SK-N-SH (cell line): ENCODE data around the gene RBMS3. TPM values are rescaled to one million over a fixed set of nuclear protein-coding genes. Genes with fewer than 3 reads are reported as not detected.

Source experiments
- CTCF ChIA-PET: fragments of 300-600, 350-600 bp; formaldehyde crosslinking; extraction: SDS; loops from one replicate; lab custom pipeline; 2021; lab: Yijun Ruan, JAX
- POLR2A ChIA-PET: fragments of 350-600 bp; sonication (Branson Sonifier 250); formaldehyde crosslinking; extraction: SDS; loops from one replicate; lab custom pipeline; 2020; ENCODE audit warnings: antibody characterized with exemption, inconsistent platforms; lab: Yijun Ruan, JAX
- DNase-seq: peaks from one replicate; pipeline ENCODE4 v3.0.0; 2012
- H2AFZ ChIP-seq: fragments of 200-600 bp; sonication (generic); 2 replicates; pipeline ENCODE4 v1.8.1; 2016; ENCODE audit warnings: antibody characterized with exemption, mild to moderate bottlenecking, low read depth
- H3F3A ChIP-seq: fragments of 200-600 bp; sonication (generic); replicated peaks from 2 replicates; pipeline ENCODE3; 2016; ENCODE audit warnings: antibody characterized with exemption, mild to moderate bottlenecking; ENCODE audit not compliant: insufficient read depth
- H3K27ac ChIP-seq, 2 experiments: fragments of 200-500 bp in 1 of 2; fragments of 200-600 bp in 1 of 2; sonication (Bioruptor generic) in 1 of 2; sonication (generic), shearing (Covaris generic) in 1 of 2; 2 replicates each; pipeline versions ENCODE4 v1.5.1 to v1.6.1; 2014 to 2016; ENCODE audit warnings: low read depth in 2 of 2, inconsistent platforms in 1 of 2, low read length in 1 of 2, mild to moderate bottlenecking in 1 of 2, mixed read lengths in 1 of 2
- H3K27me3 ChIP-seq: fragments of 200-600 bp; sonication (generic), shearing (Covaris generic); 2 replicates; pipeline ENCODE4 v1.6.1; 2016; ENCODE audit warnings: mixed run types; ENCODE audit not compliant: insufficient read depth
- H3K36me3 ChIP-seq, 2 experiments: fragments of 200-500 bp in 1 of 2; fragments of 200-600 bp in 1 of 2; sonication (Bioruptor generic) in 1 of 2; sonication (generic) in 1 of 2; replicated peaks in 1 of 2; 2 replicates each; pipeline versions ENCODE3 to v1.5.1; 2014 to 2016; ENCODE audit warnings: low read length in 1 of 2, mild to moderate bottlenecking in 1 of 2; ENCODE audit not compliant: insufficient read depth in 2 of 2, control insufficient read depth in 1 of 2
- H3K4me1 ChIP-seq, 2 experiments: fragments of 200-500 bp in 1 of 2; fragments of 200-600 bp in 1 of 2; sonication (Bioruptor generic) in 1 of 2; sonication (generic), shearing (Covaris generic) in 1 of 2; 2 replicates each; pipeline versions ENCODE4 v1.5.1 to v1.6.1; 2014 to 2016; ENCODE audit warnings: low read depth in 1 of 2, low read length in 1 of 2, mixed run types in 1 of 2; ENCODE audit not compliant: insufficient read depth in 2 of 2, control insufficient read depth in 1 of 2
- H3K4me2 ChIP-seq: fragments of 200-600 bp; sonication (generic), shearing (Covaris generic); 2 replicates; pipeline ENCODE4 v1.6.1; 2017; ENCODE audit warnings: mixed run types
- H3K4me3 ChIP-seq, 2 experiments: fragments of 200-500 bp in 1 of 2; fragments of 200-600 bp in 1 of 2; sonication (Bioruptor generic) in 1 of 2; sonication (generic), shearing (Covaris generic) in 1 of 2; 2 replicates each; pipeline versions ENCODE4 v1.5.1 to v1.8.1; 2014 to 2016; ENCODE audit warnings: low read depth in 2 of 2, inconsistent platforms in 1 of 2, low read length in 1 of 2, mild to moderate bottlenecking in 1 of 2, mixed read lengths in 1 of 2, moderate library complexity in 1 of 2
- H3K79me2 ChIP-seq: fragments of 200-600 bp; sonication (generic); 2 replicates; pipeline ENCODE4 v1.8.1; 2017; ENCODE audit warnings: mild to moderate bottlenecking; ENCODE audit not compliant: insufficient read depth
- H3K9ac ChIP-seq: fragments of 200-600 bp; sonication (generic); 2 replicates; pipeline ENCODE4 v1.6.1; 2017; ENCODE audit warnings: mixed run types
- H3K9me2 ChIP-seq: fragments of 200-600 bp; sonication (generic); 2 replicates; pipeline ENCODE4 v1.6.1; 2017; ENCODE audit warnings: mixed run types
- H3K9me3 ChIP-seq: fragments of 200-600 bp; sonication (generic); 2 replicates; pipeline ENCODE4 v1.6.1; 2017; ENCODE audit warnings: mixed run types, mild to moderate bottlenecking, moderate library complexity
- H4K20me1 ChIP-seq: fragments of 200-600 bp; sonication (generic); 2 replicates; pipeline ENCODE4 v1.6.1; 2017; ENCODE audit warnings: mild to moderate bottlenecking, mixed run types; ENCODE audit not compliant: insufficient read depth
- CHD2 ChIP-seq: fragments of 150-350 bp; IDR thresholded peaks from 2 replicates; pipeline ENCODE4 v1.6.1; 2018; ENCODE audit warnings: low read length; ENCODE audit not compliant: partially characterized antibody
- ELF1 ChIP-seq: IDR thresholded peaks from 2 replicates; pipeline ENCODE4 v1.4.0; 2012
- FOXM1 ChIP-seq: IDR thresholded peaks from 2 replicates; pipeline ENCODE4 v1.4.0; 2012; ENCODE audit warnings: low read depth, mild to moderate bottlenecking
- GABPA ChIP-seq: IDR thresholded peaks from 2 replicates; pipeline ENCODE4 v1.4.0; 2012; ENCODE audit warnings: low read depth, mild to moderate bottlenecking
- MAX ChIP-seq: IDR thresholded peaks from 2 replicates; pipeline ENCODE4 v1.4.0; 2012; ENCODE audit warnings: low read depth
- MEF2A ChIP-seq: IDR thresholded peaks from 2 replicates; pipeline ENCODE4 v1.4.0; 2012; ENCODE audit warnings: low read depth, borderline replicate concordance
- MXI1 ChIP-seq: IDR thresholded peaks from 2 replicates; pipeline ENCODE4 v1.6.1; 2012; ENCODE audit warnings: mild to moderate bottlenecking, low read depth, low read length, improper control_type of control experiment
- POLR2AphosphoS5 ChIP-seq: IDR thresholded peaks from 2 replicates; pipeline ENCODE4 v1.6.1; 2012; ENCODE audit warnings: low read depth, low read length
- RCOR1 ChIP-seq: fragments of 150-350 bp; IDR thresholded peaks from 2 replicates; pipeline ENCODE4 v1.6.1; 2017; ENCODE audit warnings: antibody characterized with exemption, low read length
- RXRA ChIP-seq: IDR thresholded peaks from 2 replicates; pipeline ENCODE4 v1.4.0; 2012; ENCODE audit warnings: low read depth, mild to moderate bottlenecking, borderline replicate concordance
- SIN3A ChIP-seq: IDR thresholded peaks from 2 replicates; pipeline ENCODE4 v1.6.1; 2012; ENCODE audit warnings: low read depth, mild to moderate bottlenecking, low read length, moderate library complexity, borderline replicate concordance
- TAF1 ChIP-seq: IDR thresholded peaks from 2 replicates; pipeline ENCODE4 v1.6.1; 2012; ENCODE audit warnings: low read depth, mild to moderate bottlenecking, low read length, moderate library complexity, borderline replicate concordance
- TCF12 ChIP-seq: IDR thresholded peaks from 2 replicates; pipeline ENCODE4 v1.4.0; 2012
- TEAD4 ChIP-seq: IDR thresholded peaks from 2 replicates; pipeline ENCODE4 v1.4.0; 2012; ENCODE audit warnings: mild to moderate bottlenecking, borderline replicate concordance; ENCODE audit not compliant: insufficient read depth
- USF1 ChIP-seq: IDR thresholded peaks from 2 replicates; pipeline ENCODE4 v1.4.0; 2012; ENCODE audit warnings: low read depth, borderline replicate concordance
- USF2 ChIP-seq: fragments of 150-350 bp; IDR thresholded peaks from 2 replicates; pipeline ENCODE4 v1.6.1; 2017; ENCODE audit warnings: antibody characterized with exemption, low read length, low read depth, borderline replicate concordance
- YY1 ChIP-seq: IDR thresholded peaks from 2 replicates; pipeline ENCODE4 v1.4.0; 2012; ENCODE audit warnings: low read depth, mild to moderate bottlenecking
- polyA plus RNA-seq, 3 experiments: library from polyadenylated mRNA; depleted of rRNA; stranded (reverse); fragments of >200 nt; gene quantifications; 2 replicates each; pipeline ENCODE4 v1.2.3, GENCODE V29; 2012
- TF ChIP-seq, protein P1 (sequence below): IDR thresholded peaks from 2 replicates; pipeline ENCODE4 v1.6.1; 2012; ENCODE audit warnings: mild to moderate bottlenecking, low read depth, low read length, moderate library complexity

RBMS3 gene
- polyA plus RNA-seq, 1 of the 3 experiments (the other 2 are of a cell fraction): 8.2 TPM

DNA sequence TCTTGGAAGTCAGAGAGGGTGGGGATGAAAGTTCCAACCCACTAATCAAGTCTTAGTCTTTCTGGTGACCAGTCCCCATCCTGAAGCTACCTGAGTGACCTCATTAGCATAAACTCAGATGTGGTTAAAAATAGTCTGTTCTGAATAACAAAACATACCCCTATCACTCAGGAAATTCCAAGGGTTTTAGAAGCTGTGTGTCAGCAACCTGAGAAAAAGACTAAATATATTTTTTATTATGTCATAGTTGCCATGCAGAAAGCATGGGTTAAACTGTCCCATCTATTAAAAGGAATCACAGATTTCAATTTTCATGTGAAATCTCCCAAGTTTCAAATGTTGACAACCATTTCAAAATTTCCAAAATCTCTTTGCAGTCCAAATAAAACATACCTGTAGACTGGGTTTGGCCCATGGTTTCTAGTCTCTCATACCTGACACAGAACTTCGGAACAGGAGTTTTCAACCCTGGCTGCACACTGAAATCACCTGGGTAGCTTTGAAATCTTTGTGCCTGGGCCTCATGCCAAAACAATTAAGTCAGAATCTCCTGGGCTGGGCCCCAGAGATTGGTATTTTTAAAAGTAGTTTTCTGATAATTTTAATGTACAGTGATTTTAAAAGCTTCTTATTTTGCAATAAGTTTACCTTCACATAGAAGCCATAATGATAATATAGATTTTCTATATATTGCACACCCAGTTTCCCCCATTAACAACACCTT, 476.3 kb downstream of the RBMS3 start (continued):
- TF ChIP-seq USF1 (no peak), YY1 (no peak), MAX (no peak), MXI1 (no peak)
- TF ChIP-seq, protein P1, sequence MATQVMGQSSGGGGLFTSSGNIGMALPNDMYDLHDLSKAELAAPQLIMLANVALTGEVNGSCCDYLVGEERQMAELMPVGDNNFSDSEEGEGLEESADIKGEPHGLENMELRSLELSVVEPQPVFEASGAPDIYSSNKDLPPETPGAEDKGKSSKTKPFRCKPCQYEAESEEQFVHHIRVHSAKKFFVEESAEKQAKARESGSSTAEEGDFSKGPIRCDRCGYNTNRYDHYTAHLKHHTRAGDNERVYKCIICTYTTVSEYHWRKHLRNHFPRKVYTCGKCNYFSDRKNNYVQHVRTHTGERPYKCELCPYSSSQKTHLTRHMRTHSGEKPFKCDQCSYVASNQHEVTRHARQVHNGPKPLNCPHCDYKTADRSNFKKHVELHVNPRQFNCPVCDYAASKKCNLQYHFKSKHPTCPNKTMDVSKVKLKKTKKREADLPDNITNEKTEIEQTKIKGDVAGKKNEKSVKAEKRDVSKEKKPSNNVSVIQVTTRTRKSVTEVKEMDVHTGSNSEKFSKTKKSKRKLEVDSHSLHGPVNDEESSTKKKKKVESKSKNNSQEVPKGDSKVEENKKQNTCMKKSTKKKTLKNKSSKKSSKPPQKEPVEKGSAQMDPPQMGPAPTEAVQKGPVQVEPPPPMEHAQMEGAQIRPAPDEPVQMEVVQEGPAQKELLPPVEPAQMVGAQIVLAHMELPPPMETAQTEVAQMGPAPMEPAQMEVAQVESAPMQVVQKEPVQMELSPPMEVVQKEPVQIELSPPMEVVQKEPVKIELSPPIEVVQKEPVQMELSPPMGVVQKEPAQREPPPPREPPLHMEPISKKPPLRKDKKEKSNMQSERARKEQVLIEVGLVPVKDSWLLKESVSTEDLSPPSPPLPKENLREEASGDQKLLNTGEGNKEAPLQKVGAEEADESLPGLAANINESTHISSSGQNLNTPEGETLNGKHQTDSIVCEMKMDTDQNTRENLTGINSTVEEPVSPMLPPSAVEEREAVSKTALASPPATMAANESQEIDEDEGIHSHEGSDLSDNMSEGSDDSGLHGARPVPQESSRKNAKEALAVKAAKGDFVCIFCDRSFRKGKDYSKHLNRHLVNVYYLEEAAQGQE: no peak
- TF ChIP-seq, all 33 proteins: peak for 7

- Histone ChIP-seq H4K20me1 (no peaks in the 10 kb centered on the region), H3K27me3 (no peaks in the 10 kb centered on the region), H3K9ac (no peak overlapping the region), H3K4me1 (peaks cover 28 to 50% of the 10 kb centered on the region in 2 experiments), H3K9me2 (no peaks in the 10 kb centered on the region), H3K79me2 (peaks cover 12% of the 10 kb centered on the region), H3K4me2 (no peak overlapping the region), H3F3A (peaks cover 21% of the 10 kb centered on the region), H3K27ac (peak overlapping the region; percentile 70 to 93), H3K4me3 (no peak overlapping the region), H3K36me3 (peaks cover 6 to 7% of the 10 kb centered on the region in 2 experiments), H2AFZ (no peak overlapping the region), H3K9me3 (no peaks in the 10 kb centered on the region)
- ChIA-PET CTCF (no interaction called here), POLR2A (no interaction called here)
- DNase-seq: no peak
- TF ChIP-seq TCF12 (no peak), FOXM1 (no peak), RCOR1 (no peak), CHD2 (no peak), RXRA (no peak), SIN3A (no peak), USF1 (no peak), MEF2A (no peak), TEAD4 (no peak), POLR2AphosphoS5 (no peak), USF2 (no peak), MXI1 (no peak), ELF1 (no peak), GABPA (no peak), TAF1 (no peak)
- TF ChIP-seq, protein P1: no peak
These were observed 477.2 kb downstream of the RBMS3 start for GRCh38 chr3:29758108-29758433.
